GM08714 (cell line): ENCODE measurements around the gene INCENP.
A peak's percentile ranks its signal among the peaks of the same experiment; 100 is the strongest.

Experiments
- H3K4me3 ChIP-seq: fragments of 200-500 bp; sonication (Bioruptor generic); 2 replicates; pipeline ENCODE4 v1.5.1; 2014; ENCODE audit warnings: mild to moderate bottlenecking, low read length, inconsistent platforms
- ZNF274 ChIP-seq: IDR thresholded peaks from 2 replicates; pipeline ENCODE4 v1.6.1; 2012; ENCODE audit warnings: mild to moderate bottlenecking, low read depth, low read length

The INCENP gene

GRCh38 chr11:62108971-62109404, 14.8 kb upstream of the INCENP start:
- TF ChIP-seq ZNF274: no peak
- H3K4me3 ChIP-seq: no peak overlapping the region

GRCh38 chr11:62115085-62115694, 8.6 kb upstream of the INCENP start:
- no peak overlapping the region for H3K4me3 ChIP-seq
- TF ChIP-seq ZNF274: no peak

GRCh38 chr11:62116451-62116850, 7.4 kb upstream of the INCENP start:
- H3K4me3 ChIP-seq: no peak overlapping the region
- no peak for TF ChIP-seq ZNF274

GRCh38 chr11:62119569-62119968, 4.2 kb upstream of the INCENP start:
- no peak overlapping the region for H3K4me3 ChIP-seq
- no peak for TF ChIP-seq ZNF274

- no peak for TF ChIP-seq ZNF274
- no peak overlapping the region for H3K4me3 ChIP-seq
Observed at GRCh38 chr11:62120001-62120400, 3.8 kb upstream of the INCENP start.

GRCh38 chr11:62120431-62120830, 3.4 kb upstream of the INCENP start:
- TF ChIP-seq ZNF274: no peak
- H3K4me3 ChIP-seq: no peak overlapping the region

GRCh38 chr11:62122076-62122475, 1.7 kb upstream of the INCENP start:
- TF ChIP-seq ZNF274: no peak
- H3K4me3 ChIP-seq: no peak overlapping the region

- TF ChIP-seq ZNF274: no peak
- peak overlapping the region; percentile 90 for H3K4me3 ChIP-seq
Observed at GRCh38 chr11:62124186-62125113, 639 bp downstream of the INCENP start.

- peak overlapping the region; percentile 90 for H3K4me3 ChIP-seq
- no peak for TF ChIP-seq ZNF274
Observed at GRCh38 chr11:62125316-62125715, 1.5 kb downstream of the INCENP start.

- no peak for TF ChIP-seq ZNF274
- peak overlapping the region; percentile 90; the same call in 1 of the 2 replicates for H3K4me3 ChIP-seq
Observed at GRCh38 chr11:62125881-62126280, 2.1 kb downstream of the INCENP start.

GRCh38 chr11:62127426-62127825, 3.6 kb downstream of the INCENP start:
- no peak for TF ChIP-seq ZNF274
- H3K4me3 ChIP-seq: no peak overlapping the region

GRCh38 chr11:62127941-62128770, 4.3 kb downstream of the INCENP start:
- TF ChIP-seq ZNF274: no peak
- H3K4me3 ChIP-seq: no peak overlapping the region

GRCh38 chr11:62128835-62129234, 5.0 kb downstream of the INCENP start:
- TF ChIP-seq ZNF274: no peak
- H3K4me3 ChIP-seq: no peak overlapping the region

- H3K4me3 ChIP-seq: no peak overlapping the region
- TF ChIP-seq ZNF274: no peak
Observed at GRCh38 chr11:62129590-62130282, 5.9 kb downstream of the INCENP start.
